IMR-90 (cell line): ENCODE data around the gene ARHGEF16.

ENCODE experiments used
- BHLHE40 ChIP-seq: fragments of 150-350 bp; IDR thresholded peaks from 2 replicates; pipeline ENCODE4 v1.6.1; 2016; ENCODE audit warnings: mild to moderate bottlenecking, low read depth, low read length
- CEBPB ChIP-seq: IDR thresholded peaks from 2 replicates; pipeline ENCODE4 v1.6.1; 2012; ENCODE audit warnings: low read depth, low read length, improper control_type of control experiment
- CHD1 ChIP-seq: IDR thresholded peaks from 2 replicates; pipeline ENCODE4 v1.6.1; 2012; ENCODE audit warnings: low read depth, low read length, improper control_type of control experiment
- FOS ChIP-seq: fragments of 150-350 bp; IDR thresholded peaks from 2 replicates; pipeline ENCODE4 v1.6.1; 2016; ENCODE audit warnings: low read depth, low read length
- MAFK ChIP-seq: IDR thresholded peaks from 2 replicates; pipeline ENCODE4 v1.6.1; 2012; ENCODE audit warnings: low read depth, low read length, improper control_type of control experiment
- MAZ ChIP-seq: IDR thresholded peaks from 2 replicates; pipeline ENCODE4 v1.6.1; 2012; ENCODE audit warnings: low read depth, mild to moderate bottlenecking, low read length, improper control_type of control experiment, moderate library complexity, borderline replicate concordance
- MXI1 ChIP-seq: IDR thresholded peaks from 2 replicates; pipeline ENCODE4 v1.6.1; 2012; ENCODE audit warnings: low read depth, mild to moderate bottlenecking, low read length, moderate library complexity, borderline replicate concordance
- NFE2L2 ChIP-seq: fragments of 150-350 bp; IDR thresholded peaks from 2 replicates; pipeline ENCODE4 v1.6.1; 2016; ENCODE audit warnings: low read depth, mild to moderate bottlenecking, low read length
- POLR2A ChIP-seq: IDR thresholded peaks from 2 replicates; pipeline ENCODE4 v1.6.1; 2012; ENCODE audit warnings: mild to moderate bottlenecking, low read depth, low read length
- RAD21 ChIP-seq: IDR thresholded peaks from 2 replicates; pipeline ENCODE4 v1.6.1; 2012; ENCODE audit warnings: low read length, improper control_type of control experiment
- RCOR1 ChIP-seq: IDR thresholded peaks from 2 replicates; pipeline ENCODE4 v1.6.1; 2012; ENCODE audit warnings: mild to moderate bottlenecking, low read length, improper control_type of control experiment; ENCODE audit not compliant: insufficient replicate concordance
- SMC3 ChIP-seq: fragments of 150-350 bp; IDR thresholded peaks from 2 replicates; pipeline ENCODE4 v1.6.1; 2016; ENCODE audit warnings: low read depth, mild to moderate bottlenecking, antibody characterized with exemption, low read length, moderate library complexity
- USF2 ChIP-seq: fragments of 150-350 bp; IDR thresholded peaks from 2 replicates; pipeline ENCODE4 v1.6.1; 2017; ENCODE audit warnings: mild to moderate bottlenecking, antibody characterized with exemption, low read length, low read depth
- TF ChIP-seq, protein P1 (sequence below): conservative IDR thresholded peaks from 2 replicates; pipeline ENCODE4 v1.5.1; 2012; ENCODE audit warnings: mild to moderate bottlenecking, low read depth, low read length, improper control_type of control experiment

DNA sequence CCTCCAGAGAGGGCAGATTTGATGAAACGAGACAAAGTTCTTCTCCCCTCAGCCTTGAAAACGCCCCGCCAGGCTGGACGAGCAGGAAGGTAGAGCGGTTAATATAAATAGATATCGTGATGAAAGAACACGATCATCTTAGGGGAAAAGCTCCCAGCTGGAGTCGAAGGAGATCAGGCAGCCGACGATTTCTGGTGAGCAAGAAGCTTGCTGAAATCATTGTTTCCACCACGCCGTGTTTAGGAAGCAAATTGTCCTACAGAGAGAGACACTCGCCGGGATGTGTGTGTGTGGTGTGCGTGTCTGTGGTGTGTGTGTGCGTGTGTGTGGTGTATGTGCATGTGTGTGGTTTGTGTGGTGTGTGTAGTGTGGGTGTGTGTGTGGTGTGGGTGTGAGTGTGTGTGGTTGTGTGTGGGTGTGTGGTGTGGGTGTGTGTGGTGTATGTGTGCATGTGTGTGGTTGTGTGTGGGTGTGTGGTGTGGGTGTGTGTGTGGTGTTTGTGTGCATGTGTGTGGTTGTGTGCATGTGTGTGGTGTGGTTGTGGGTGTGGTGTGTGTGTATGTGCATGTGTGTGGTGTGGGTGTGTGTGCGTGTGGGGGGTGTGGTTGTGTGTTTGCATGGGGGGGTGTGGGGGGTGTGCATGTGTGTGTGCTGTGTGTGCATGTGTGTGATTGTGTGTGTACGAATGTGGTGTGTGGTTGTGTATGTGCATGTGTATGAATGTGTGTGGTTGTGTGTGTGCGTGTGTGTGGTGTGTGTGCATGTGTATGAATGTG is 44.9 kb upstream of the ARHGEF16 start:
- no peak for TF ChIP-seq RCOR1
- no peak for TF ChIP-seq CEBPB
- TF ChIP-seq, protein P1, sequence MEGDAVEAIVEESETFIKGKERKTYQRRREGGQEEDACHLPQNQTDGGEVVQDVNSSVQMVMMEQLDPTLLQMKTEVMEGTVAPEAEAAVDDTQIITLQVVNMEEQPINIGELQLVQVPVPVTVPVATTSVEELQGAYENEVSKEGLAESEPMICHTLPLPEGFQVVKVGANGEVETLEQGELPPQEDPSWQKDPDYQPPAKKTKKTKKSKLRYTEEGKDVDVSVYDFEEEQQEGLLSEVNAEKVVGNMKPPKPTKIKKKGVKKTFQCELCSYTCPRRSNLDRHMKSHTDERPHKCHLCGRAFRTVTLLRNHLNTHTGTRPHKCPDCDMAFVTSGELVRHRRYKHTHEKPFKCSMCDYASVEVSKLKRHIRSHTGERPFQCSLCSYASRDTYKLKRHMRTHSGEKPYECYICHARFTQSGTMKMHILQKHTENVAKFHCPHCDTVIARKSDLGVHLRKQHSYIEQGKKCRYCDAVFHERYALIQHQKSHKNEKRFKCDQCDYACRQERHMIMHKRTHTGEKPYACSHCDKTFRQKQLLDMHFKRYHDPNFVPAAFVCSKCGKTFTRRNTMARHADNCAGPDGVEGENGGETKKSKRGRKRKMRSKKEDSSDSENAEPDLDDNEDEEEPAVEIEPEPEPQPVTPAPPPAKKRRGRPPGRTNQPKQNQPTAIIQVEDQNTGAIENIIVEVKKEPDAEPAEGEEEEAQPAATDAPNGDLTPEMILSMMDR: no peak
- TF ChIP-seq USF2: no peak
- no peak for TF ChIP-seq POLR2A
- TF ChIP-seq MXI1: no peak
- no peak for TF ChIP-seq CHD1
- no peak for TF ChIP-seq MAZ
- no peak for TF ChIP-seq RAD21
- no peak for TF ChIP-seq BHLHE40
- no peak for TF ChIP-seq FOS
- no peak for TF ChIP-seq SMC3
- no peak for TF ChIP-seq MAFK
- TF ChIP-seq NFE2L2: no peak
